HG03469 (cell line): ENCODE measurements around the gene VKORC1.
A peak's percentile ranks its signal among the peaks of the same experiment; 100 is the strongest.
"Not testable (repeated sequence)": the region's sequence is repeated elsewhere in the genome, so short reads cannot be mapped to it uniquely, and the experiment has no call there.

Experiments
- ATAC-seq: cut with Tn5 transposase; IDR thresholded peaks from one replicate; pipeline ENCODE4 v1.9.1; 2021; ENCODE audit warnings: mild to moderate bottlenecking, moderate library complexity, moderate number of reproducible peaks; ENCODE audit not compliant: unreplicated experiment

Gene VKORC1

GRCh38 chr16:31108035-31108793 is 13.6 kb upstream of the VKORC1 start, which contains the start of gene BCKDK:
Gene BCKDK, plus strand, starts transcription at chr16:31108386. Its CDS starts 838 bp downstream, at chr16:31109224.
- ATAC-seq = peak; percentile 71

- ATAC-seq = no peak
Measured at GRCh38 chr16:31107465-31107867, 12.9 kb upstream of the VKORC1 start.

- ATAC-seq = no peak
Measured at GRCh38 chr16:31106509-31107464, 12.2 kb upstream of the VKORC1 start.

- no peak for ATAC-seq
Measured at GRCh38 chr16:31105677-31106213, 11.1 kb upstream of the VKORC1 start.

GRCh38 chr16:31100876-31101641 is 6.5 kb upstream of the VKORC1 start:
- ATAC-seq = not testable (repeated sequence)

GRCh38 chr16:31099860-31100638 is 5.5 kb upstream of the VKORC1 start:
- no peak for ATAC-seq

- no peak for ATAC-seq
Measured at GRCh38 chr16:31094088-31094423, 541 bp downstream of the VKORC1 start.

GRCh38 chr16:31093132-31093703 is 1.4 kb downstream of the VKORC1 start:
- ATAC-seq = no peak

GRCh38 chr16:31092330-31092729 is 2.3 kb downstream of the VKORC1 start:
- no peak for ATAC-seq

GRCh38 chr16:31090540-31090939 is 4.1 kb downstream of the VKORC1 start:
- ATAC-seq = no peak

- ATAC-seq = no peak
Measured at GRCh38 chr16:31089199-31089598, 5.4 kb downstream of the VKORC1 start.

GRCh38 chr16:31088459-31089183 is 6.0 kb downstream of the VKORC1 start, which contains the start of gene PRSS53:
Gene PRSS53, minus strand, starts transcription at chr16:31088943. Its CDS starts 134 bp downstream, at chr16:31088809.
- ATAC-seq = no peak

GRCh38 chr16:31087971-31088370 is 6.6 kb downstream of the VKORC1 start:
- no peak for ATAC-seq

GRCh38 chr16:31087481-31087880 is 7.1 kb downstream of the VKORC1 start:
- no peak for ATAC-seq

GRCh38 chr16:31086629-31086906 is 8.0 kb downstream of the VKORC1 start:
- no peak for ATAC-seq

- no peak for ATAC-seq
Measured at GRCh38 chr16:31085873-31086628, 8.5 kb downstream of the VKORC1 start.

- ATAC-seq = no peak
Measured at GRCh38 chr16:31085411-31085810, 9.2 kb downstream of the VKORC1 start.

- no peak for ATAC-seq
Measured at GRCh38 chr16:31084584-31085302, 9.9 kb downstream of the VKORC1 start.
